HCT116 (cell line): ENCODE measurements around the gene NBDY. TPM values are rescaled to one million over a fixed set of nuclear protein-coding genes. Genes with fewer than 3 reads are reported as not detected.

ENCODE experiments used
- ATF3 ChIP-seq: IDR thresholded peaks from 2 replicates; pipeline ENCODE4 v1.6.1; 2012
- CBX3 ChIP-seq: IDR thresholded peaks from 2 replicates; pipeline ENCODE4 v1.6.1; 2012; ENCODE audit warnings: low read depth
- CEBPB ChIP-seq: IDR thresholded peaks from 2 replicates; pipeline ENCODE4 v1.6.1; 2012; ENCODE audit warnings: low read depth
- CTCF ChIP-seq, 3 experiments: fragments of 200-600 bp in 1 of 3; sonication (generic) in 1 of 3; IDR thresholded peaks in 2 of 3; conservative IDR thresholded peaks in 1 of 3; 2 replicates each; pipeline ENCODE4 v1.5.1; 2012 to 2017; ENCODE audit warnings: low read depth in 2 of 3, low read length in 2 of 3, antibody characterized with exemption in 1 of 3, borderline replicate concordance in 1 of 3, control low read depth in 1 of 3, mild to moderate bottlenecking in 1 of 3, mixed read lengths in 1 of 3, mixed run types in 1 of 3, moderate library complexity in 1 of 3; ENCODE audit not compliant: insufficient read depth in 1 of 3
- ELF1 ChIP-seq: IDR thresholded peaks from 2 replicates; pipeline ENCODE4 v1.6.1; 2012; ENCODE audit warnings: low read depth, borderline replicate concordance
- EZH2 ChIP-seq: fragments of 200-600 bp; sonication (generic); IDR thresholded peaks from 2 replicates; pipeline ENCODE4 v1.6.1; 2017; ENCODE audit warnings: antibody characterized with exemption, mixed run types
- EZH2phosphoT487 ChIP-seq: fragments of 200-600 bp; IDR thresholded peaks from 2 replicates; pipeline ENCODE4 v1.6.1; 2018; ENCODE audit warnings: antibody characterized with exemption, borderline replicate concordance
- FOSL1 ChIP-seq: IDR thresholded peaks from 2 replicates; pipeline ENCODE4 v1.6.1; 2012; ENCODE audit warnings: low read depth
- JUND ChIP-seq: IDR thresholded peaks from 2 replicates; pipeline ENCODE4 v1.6.1; 2012
- MAX ChIP-seq: IDR thresholded peaks from 2 replicates; pipeline ENCODE4 v1.6.1; 2012
- POLR2A ChIP-seq: IDR thresholded peaks from 2 replicates; pipeline ENCODE4 v1.7.0; 2011; ENCODE audit warnings: borderline replicate concordance; ENCODE audit not compliant: insufficient read depth, insufficient read length; ENCODE audit errors: extremely low read depth
- POLR2AphosphoS5 ChIP-seq: IDR thresholded peaks from 2 replicates; pipeline ENCODE4 v1.6.1; 2011; ENCODE audit warnings: mild to moderate bottlenecking, low read depth, low read length, moderate library complexity
- RAD21 ChIP-seq: IDR thresholded peaks from 2 replicates; pipeline ENCODE4 v1.6.1; 2012; ENCODE audit warnings: low read depth, mild to moderate bottlenecking
- SIN3A ChIP-seq: IDR thresholded peaks from 2 replicates; pipeline ENCODE4 v1.6.1; 2012; ENCODE audit warnings: low read depth
- SRF ChIP-seq: IDR thresholded peaks from 2 replicates; pipeline ENCODE4 v1.6.1; 2012; ENCODE audit warnings: low read depth
- TCF7L2 ChIP-seq: IDR thresholded peaks from 2 replicates; pipeline ENCODE4 v1.7.0; 2011; ENCODE audit warnings: borderline replicate concordance, inconsistent platforms; ENCODE audit not compliant: insufficient read depth, insufficient read length; ENCODE audit errors: extremely low read depth
- ZFX ChIP-seq: fragments of 450-650 bp; IDR thresholded peaks from 2 replicates; pipeline ENCODE4 v1.6.1; 2017
- ZNF274 ChIP-seq: fragments of 200-500 bp; sonication (Bioruptor generic); IDR thresholded peaks from 2 replicates; pipeline ENCODE4 v1.6.1; 2014; ENCODE audit warnings: mild to moderate bottlenecking, low read depth, low read length, inconsistent platforms
- total RNA-seq: library from RNA; stranded (reverse); gene quantifications from one replicate; pipeline ENCODE4 v1.2.1, GENCODE V29; 2021; ENCODE audit not compliant: unreplicated experiment

The NBDY gene
- total RNA-seq, 1 experiment from 2014 or later = 65.6 TPM

DNA sequence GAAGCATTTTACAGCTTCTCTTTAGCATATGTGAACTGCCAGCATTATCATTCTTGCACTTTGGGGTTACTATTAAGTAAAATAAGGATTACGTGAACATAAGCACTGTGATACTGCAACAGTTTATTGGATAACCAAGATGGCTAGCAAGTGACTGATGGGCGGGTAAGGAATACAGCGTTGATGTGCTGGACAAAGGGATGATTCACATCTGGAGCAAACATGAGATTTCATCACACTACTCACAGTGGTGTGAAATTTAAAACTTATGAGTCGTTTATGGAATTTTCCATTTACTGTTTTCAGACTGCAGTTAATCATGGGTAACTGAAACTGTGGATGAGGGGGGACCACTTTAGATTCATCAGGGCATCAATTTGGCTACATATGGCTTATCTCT is 16.0 kb downstream of the NBDY start (continued):
- TF ChIP-seq CTCF (IDR thresholded peaks at IDR 0.05 in 2 of 3, conservative IDR thresholded peaks at IDR 0.05 in 1 of 3; ENCODE audit: borderline replicate concordance in 1 of 3, insufficient read depth in 1 of 3, low read depth in 2 of 3, low read length in 2 of 3) = no peak
- no peak for TF ChIP-seq POLR2A
- no peak for TF ChIP-seq RAD21
- peak; percentile 56 for TF ChIP-seq JUND
- no peak for TF ChIP-seq EZH2phosphoT487
- peak; percentile 67 for TF ChIP-seq ATF3
- TF ChIP-seq FOSL1 = peak; percentile 58
- no peak for TF ChIP-seq TCF7L2
- TF ChIP-seq SRF = 0 out of 2 replicates have a peak, but pooled peaks have one; percentile 24
- TF ChIP-seq ZFX = no peak
- no peak for TF ChIP-seq POLR2AphosphoS5
- no peak for TF ChIP-seq ZNF274
- TF ChIP-seq ELF1 = no peak
- peak; percentile 48; the same call in 1 of the 2 replicates for TF ChIP-seq CBX3
- no peak for TF ChIP-seq EZH2
- no peak for TF ChIP-seq SIN3A
- TF ChIP-seq CEBPB = peak; percentile 84
- TF ChIP-seq MAX = peak; percentile 27; the same call in 1 of the 2 replicates
- TF ChIP-seq, all 23 proteins: peak for 8
